Smooth muscle cell (in vitro differentiated cells): Measurements from ENCODE around the gene TP53TG5. TPM values are rescaled to one million over a fixed set of nuclear protein-coding genes. Genes with fewer than 3 reads are reported as not detected.

ENCODE experiments used
- DNase-seq: peaks from one replicate; lab custom pipeline; 2025; ENCODE audit not compliant: unreplicated experiment; lab: John Stamatoyannopoulos, UW
- H2AFZ ChIP-seq: fragments of 200-600 bp; sonication (generic); 2 replicates; pipeline ENCODE4 v1.6.0; 2016; ENCODE audit warnings: antibody characterized with exemption, low read depth, mild to moderate bottlenecking
- H3F3A ChIP-seq: fragments of 200-600 bp; sonication (generic); 2 replicates; pipeline ENCODE4 v1.6.0; 2017; ENCODE audit warnings: antibody characterized with exemption, low read depth
- H3K27ac ChIP-seq: fragments of 200-600 bp; sonication (generic); 2 replicates; pipeline ENCODE4 v1.5.1; 2016; ENCODE audit warnings: low read depth, mild to moderate bottlenecking
- H3K27me3 ChIP-seq: fragments of 200-600 bp; sonication (generic); 2 replicates; pipeline ENCODE4 v1.6.1; 2016; ENCODE audit warnings: low read depth, mild to moderate bottlenecking
- H3K36me3 ChIP-seq: fragments of 200-600 bp; sonication (generic); 2 replicates; pipeline ENCODE4 v1.5.1; 2016; ENCODE audit warnings: low read depth
- H3K4me1 ChIP-seq: fragments of 200-600 bp; sonication (generic); 2 replicates; pipeline ENCODE4 v1.5.1; 2016; ENCODE audit warnings: low read depth
- H3K4me2 ChIP-seq: fragments of 200-600 bp; sonication (generic); 2 replicates; pipeline ENCODE4 v1.6.0; 2016; ENCODE audit warnings: mild to moderate bottlenecking
- H3K4me3 ChIP-seq: fragments of 200-600 bp; sonication (generic); 2 replicates; pipeline ENCODE4 v1.5.1; 2016; ENCODE audit warnings: mild to moderate bottlenecking
- H3K79me2 ChIP-seq: fragments of 200-600 bp; sonication (generic); 2 replicates; pipeline ENCODE4 v1.6.0; 2016; ENCODE audit warnings: low read depth, mild to moderate bottlenecking
- H3K9ac ChIP-seq: fragments of 200-600 bp; sonication (generic); 2 replicates; pipeline ENCODE4 v1.6.0; 2016; ENCODE audit warnings: low read depth
- H3K9me3 ChIP-seq: fragments of 200-600 bp; sonication (generic); replicated peaks from 2 replicates; pipeline ENCODE4 v1.5.1; 2016; ENCODE audit warnings: low read depth
- H4K20me1 ChIP-seq: fragments of 200-600 bp; sonication (generic); 2 replicates; pipeline ENCODE4 v1.6.0; 2016; ENCODE audit warnings: low read depth
- CTCF ChIP-seq: fragments of 200-600 bp; sonication (generic); IDR thresholded peaks from 2 replicates; pipeline ENCODE4 v1.5.1; 2017; ENCODE audit warnings: borderline replicate concordance, mild to moderate bottlenecking, antibody characterized with exemption; ENCODE audit not compliant: insufficient read depth, poor library complexity, severe bottlenecking
- WGBS: methylation state at CpG from one replicate; pipeline ENCODE4 v1.1.7; 2016; ENCODE audit warnings: low lambda C conversion rate; 5-methylcytosine and 5-hydroxymethylcytosine counted together
- polyA plus RNA-seq: library from polyadenylated mRNA; unstranded; fragments of >200 nt; fragmentation: Nextera tagmentation; extraction: Ambion mirVana; gene quantifications from 2 replicates; pipeline ENCODE4 v1.2.1, GENCODE V29; 2016
- total RNA-seq: library from RNA; depleted of rRNA; stranded (reverse); fragments of >200 nt; gene quantifications from 2 replicates; pipeline ENCODE4 v1.2.3, GENCODE V29; 2014

Gene TP53TG5
- total RNA-seq = not detected in 2 replicates
- polyA plus RNA-seq = 0.06 TPM in 1 of 2 replicates, not detected in the other

GRCh38 chr20:45378191-45378590 lies at the start of gene TP53TG5:
Gene TP53TG5, minus strand, starts transcription at chr20:45378325. Its CDS starts 89 bp downstream, at chr20:45378236.
- 100% methylated on average over 1 of the region's 1 CpG for WGBS

GRCh38 chr20:45427236-45428149 lies 49.4 kb upstream of the TP53TG5 start:
- Histone ChIP-seq H3K79me2 (no peaks in the 10 kb centered on the region), H3K27me3 (no peaks in the 10 kb centered on the region), H3K4me2 (no peak overlapping the region), H3K4me1 (no peaks in the 10 kb centered on the region), H2AFZ (no peak overlapping the region), H3K27ac (no peak overlapping the region), H3F3A (no peaks in the 10 kb centered on the region), H3K9me3 (no peaks in the 10 kb centered on the region), H4K20me1 (no peaks in the 10 kb centered on the region), H3K9ac (no peak overlapping the region), H3K36me3 (peaks cover 6% of the 10 kb centered on the region), H3K4me3 (no peak overlapping the region)
- 86% methylated on average over 14 of the region's 14 CpGs for WGBS
- no peak for DNase-seq
- no peak for TF ChIP-seq CTCF

More at GRCh38 chr20:45378191-45378590, at the start of gene TP53TG5:
- Histone ChIP-seq H3K4me2 (no peak within 1 kb of the TSS), H3K79me2 (no peaks in the 10 kb centered on the region), H4K20me1 (no peaks in the 10 kb centered on the region), H2AFZ (no peak within 1 kb of the TSS), H3K36me3 (no peaks in the 10 kb centered on the region), H3K9ac (no peak within 1 kb of the TSS), H3K27me3 (no peaks in the 10 kb centered on the region), H3K9me3 (no peaks in the 10 kb centered on the region), H3F3A (no peaks in the 10 kb centered on the region), H3K4me1 (no peaks in the 10 kb centered on the region), H3K27ac (no peak within 1 kb of the TSS), H3K4me3 (no peak within 1 kb of the TSS)
- no peak for TF ChIP-seq CTCF
- DNase-seq = no peak

GRCh38 chr20:45426320-45427016 lies 48.3 kb upstream of the TP53TG5 start:
- H4K20me1 ChIP-seq = no peaks in the 10 kb centered on the region
- DNase-seq = no peak
- peaks cover 6% of the 10 kb centered on the region for H3K36me3 ChIP-seq
- H3K4me3 ChIP-seq = no peak overlapping the region
- H3K4me2 ChIP-seq = no peak overlapping the region
- no peaks in the 10 kb centered on the region for H3K27me3 ChIP-seq
- no peaks in the 10 kb centered on the region for H3K9me3 ChIP-seq
- no peaks in the 10 kb centered on the region for H3F3A ChIP-seq
- H3K27ac ChIP-seq = no peak overlapping the region
- TF ChIP-seq CTCF = no peak
- no peak overlapping the region for H3K9ac ChIP-seq
- no peaks in the 10 kb centered on the region for H3K4me1 ChIP-seq
- no peaks in the 10 kb centered on the region for H3K79me2 ChIP-seq
- WGBS = 95% methylated on average over 5 of the region's 5 CpGs
- H2AFZ ChIP-seq = no peak overlapping the region
